Right lobe of liver (tissue), 4 donors: ENCODE data around the gene CDKAL1.

Source experiments
- POLR2A ChIP-seq: fragments of 450-650 bp; IDR thresholded peaks from one replicate; pipeline ENCODE4 v1.6.1; 2017; ENCODE audit warnings: antibody characterized with exemption, mild to moderate bottlenecking
- TF ChIP-seq, protein P1 (sequence below), 4 donors: fragments of 200-600 bp in 3 of 4; fragments of 450-650 bp in 1 of 4; IDR thresholded peaks; one replicate each; pipeline versions ENCODE4 v1.5.1 to v1.8.0; 2016 to 2022; ENCODE audit warnings: antibody characterized with exemption in 4 of 4, mild to moderate bottlenecking in 2 of 4
- donor health status: DM: no; HTN: no; CAD: no.
- donor health status: DM: no; HTN: no; CAD: no.
- donor health status: DM: no; HTN: yes; CAD: no.

DNA sequence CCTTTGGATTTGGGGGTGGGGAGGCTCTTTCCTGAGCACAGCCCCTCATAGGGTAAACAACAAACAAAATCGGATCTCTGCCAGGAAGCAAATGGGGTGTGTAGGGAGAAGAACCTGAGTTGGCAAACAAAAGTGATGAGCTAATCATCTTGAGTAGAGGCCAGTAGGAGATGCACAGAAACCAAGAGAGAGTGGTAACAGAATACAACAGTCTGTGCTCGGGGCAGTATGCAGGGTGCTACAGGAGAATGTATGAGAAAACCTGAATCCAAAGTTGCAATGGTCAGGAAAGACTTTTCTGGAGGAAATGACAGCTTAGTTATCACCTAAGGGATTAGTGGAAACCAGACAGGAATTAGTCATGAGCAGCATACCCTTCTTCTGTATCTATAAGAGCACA is 177.8 kb downstream of the CDKAL1 start:
- TF ChIP-seq, protein P1, sequence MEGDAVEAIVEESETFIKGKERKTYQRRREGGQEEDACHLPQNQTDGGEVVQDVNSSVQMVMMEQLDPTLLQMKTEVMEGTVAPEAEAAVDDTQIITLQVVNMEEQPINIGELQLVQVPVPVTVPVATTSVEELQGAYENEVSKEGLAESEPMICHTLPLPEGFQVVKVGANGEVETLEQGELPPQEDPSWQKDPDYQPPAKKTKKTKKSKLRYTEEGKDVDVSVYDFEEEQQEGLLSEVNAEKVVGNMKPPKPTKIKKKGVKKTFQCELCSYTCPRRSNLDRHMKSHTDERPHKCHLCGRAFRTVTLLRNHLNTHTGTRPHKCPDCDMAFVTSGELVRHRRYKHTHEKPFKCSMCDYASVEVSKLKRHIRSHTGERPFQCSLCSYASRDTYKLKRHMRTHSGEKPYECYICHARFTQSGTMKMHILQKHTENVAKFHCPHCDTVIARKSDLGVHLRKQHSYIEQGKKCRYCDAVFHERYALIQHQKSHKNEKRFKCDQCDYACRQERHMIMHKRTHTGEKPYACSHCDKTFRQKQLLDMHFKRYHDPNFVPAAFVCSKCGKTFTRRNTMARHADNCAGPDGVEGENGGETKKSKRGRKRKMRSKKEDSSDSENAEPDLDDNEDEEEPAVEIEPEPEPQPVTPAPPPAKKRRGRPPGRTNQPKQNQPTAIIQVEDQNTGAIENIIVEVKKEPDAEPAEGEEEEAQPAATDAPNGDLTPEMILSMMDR (IDR thresholded peaks at IDR 0.05): no peak
- no peak for TF ChIP-seq POLR2A
